Stimulated activated CD4-positive, alpha-beta T cell treated with anti-CD3 and anti-CD28 coated beads, Interleukin-1b, Interleukin-23, amount 100 ng/mL, for 1 hour (primary cell): ENCODE measurements around the gene COL2A1.

Experiments
- DNase-seq, 2 donors: peaks; one replicate each; pipeline ENCODE4 v3.0.0-alpha.2; 2020; ENCODE audit warnings: low read depth in 2 of 2

The COL2A1 gene

DNA sequence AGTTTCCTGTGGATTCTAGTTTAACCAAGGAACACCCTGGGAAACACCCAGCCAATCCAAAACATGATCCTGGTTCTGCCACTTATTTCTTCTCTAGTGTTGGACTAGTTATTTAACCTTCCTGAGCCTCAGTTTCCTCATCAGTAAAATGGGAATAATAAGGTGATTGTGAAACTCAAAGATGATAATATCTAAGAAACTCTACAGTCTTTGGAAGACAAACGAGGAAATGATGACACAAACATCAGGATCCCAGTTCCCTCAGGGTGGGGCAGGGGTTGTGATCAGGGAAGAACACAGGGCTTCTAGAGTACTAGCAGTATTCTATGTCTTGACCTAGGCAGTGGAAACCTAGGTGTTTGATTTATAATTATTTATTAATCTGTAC is 58.9 kb downstream of the COL2A1 start:
- DNase-seq: no peak

DNA sequence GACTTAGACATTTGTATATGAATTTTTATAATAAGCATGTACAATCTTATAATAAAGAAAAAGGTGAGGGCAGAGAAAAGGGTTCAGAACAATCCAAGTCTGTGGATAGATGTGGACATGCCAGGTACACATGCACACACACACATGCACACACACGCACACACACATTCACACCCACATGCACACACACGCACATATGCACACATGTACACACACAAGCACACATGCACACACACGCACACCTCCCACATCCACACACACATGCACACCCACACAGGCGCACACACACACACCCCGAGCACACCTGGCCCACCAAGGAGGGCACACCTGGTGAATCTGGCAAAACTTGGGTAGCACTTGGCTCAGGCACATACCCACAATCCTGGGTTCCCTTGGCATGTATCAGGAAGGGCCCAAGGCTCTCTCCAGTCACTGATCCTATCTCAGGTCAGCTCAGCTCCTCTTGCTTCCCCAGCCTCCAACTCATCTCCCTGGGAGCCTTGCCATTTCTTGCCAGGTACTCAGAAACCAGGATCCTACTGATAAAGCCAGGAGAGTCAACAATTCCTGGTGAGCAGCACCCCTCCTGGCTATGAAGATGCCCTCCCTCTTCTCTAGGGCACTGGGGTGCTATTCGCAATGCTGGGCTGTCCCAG is 59.5 kb downstream of the COL2A1 start:
- DNase-seq: no peak

DNA sequence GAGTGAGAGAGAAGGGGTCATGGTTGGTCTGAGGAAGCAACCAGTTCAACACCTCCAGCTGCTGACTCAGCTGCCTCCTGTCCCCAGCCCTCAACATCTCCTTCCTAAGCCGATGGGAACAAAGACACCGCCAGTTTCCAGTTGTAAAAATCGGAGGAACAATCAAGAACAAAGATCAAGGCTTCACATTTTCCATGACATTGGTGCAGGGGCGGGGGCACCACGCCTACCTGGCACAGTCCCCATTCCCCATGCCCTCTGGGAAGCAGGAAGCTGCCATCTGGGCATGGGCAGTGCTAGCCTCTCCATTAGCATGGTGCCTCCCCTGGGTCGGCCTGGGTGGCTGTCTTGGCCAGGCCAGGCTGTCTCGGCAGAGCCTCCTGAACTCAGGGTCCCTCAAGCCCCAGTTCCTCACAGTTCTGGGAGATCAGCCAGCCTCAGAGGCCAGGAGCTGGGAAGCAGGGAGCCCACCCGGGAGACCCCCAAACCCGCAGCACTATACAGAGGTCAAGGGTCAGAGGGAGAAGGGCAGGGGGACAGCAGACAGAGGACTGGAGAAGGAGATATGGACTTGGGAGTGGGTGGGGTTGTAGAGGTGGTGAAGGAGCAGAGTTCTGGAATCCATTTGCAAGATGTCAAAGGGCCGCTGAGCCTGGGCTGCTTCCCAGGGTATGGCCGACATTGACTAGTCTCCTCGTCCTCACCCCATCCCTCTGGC is 60.5 kb downstream of the COL2A1 start:
- no peak for DNase-seq

DNA sequence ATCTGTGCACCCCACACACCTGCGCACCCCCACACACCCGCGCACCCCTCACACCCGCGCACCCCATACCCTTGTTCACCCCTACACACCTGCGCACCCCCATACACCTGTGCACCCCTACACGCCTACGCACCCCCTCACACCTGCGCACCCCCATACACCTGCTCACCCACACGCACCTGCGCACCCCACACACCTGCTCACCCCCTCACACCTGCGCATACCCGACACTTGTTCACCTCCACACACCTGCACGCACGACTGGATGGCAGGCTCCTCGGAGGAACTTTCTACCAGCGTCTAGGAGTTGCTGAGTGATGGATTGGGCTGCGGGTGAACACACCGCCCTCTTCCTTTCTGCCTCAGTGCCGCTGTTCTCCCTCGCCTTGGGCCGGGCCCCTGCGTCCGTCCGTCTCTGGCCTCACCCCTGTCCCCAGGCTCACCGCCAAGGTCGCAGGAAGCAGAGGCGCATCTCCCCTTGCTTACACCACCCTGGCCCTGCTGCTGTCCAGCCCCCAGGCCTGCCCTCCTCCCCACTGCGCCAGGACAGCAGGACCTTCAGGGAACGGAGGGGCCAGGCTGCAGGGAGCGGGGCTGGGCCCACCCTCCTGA is 61.6 kb downstream of the COL2A1 start:
- DNase-seq: no peak

DNA sequence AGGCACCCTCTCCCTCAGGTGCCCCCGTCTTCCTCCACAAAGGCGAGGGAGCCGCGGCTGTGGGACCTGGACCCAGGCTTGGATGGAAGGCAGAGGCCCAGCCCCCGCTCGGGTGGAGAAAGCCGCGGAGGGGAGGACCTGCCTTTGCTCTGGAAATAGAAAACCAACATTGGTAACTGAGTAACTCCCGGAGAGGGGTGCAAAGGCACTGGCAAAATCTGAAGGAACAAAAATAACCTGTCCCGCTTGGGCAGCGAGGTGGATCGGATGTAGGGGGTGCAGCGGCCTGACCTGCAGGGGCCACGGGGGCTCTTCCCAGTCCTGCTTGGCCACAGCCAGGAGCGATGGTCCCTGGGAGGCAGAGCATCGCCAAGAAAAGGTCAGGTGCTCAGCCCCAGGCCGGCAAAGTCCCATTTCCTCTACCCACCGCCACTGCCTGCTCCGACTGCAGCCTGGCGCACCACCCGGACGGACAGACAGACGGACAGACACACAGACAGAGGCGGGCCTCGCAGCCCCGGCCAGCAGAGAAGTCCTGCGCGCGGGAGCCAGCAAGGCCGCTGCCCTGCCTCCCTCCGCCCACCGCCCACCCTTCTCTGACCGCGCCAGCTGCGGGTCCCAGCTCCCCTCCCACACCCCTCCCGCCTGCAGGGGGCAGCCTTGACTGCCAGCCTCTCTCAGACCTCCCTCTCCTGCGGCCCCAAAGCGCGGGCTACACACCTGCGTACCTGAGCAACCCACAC is 62.2 kb downstream of the COL2A1 start:
- DNase-seq: peak; percentile 8 to 19

- DNase-seq: no peak
Measured at GRCh38 chr12:47941475-47941780, 62.8 kb downstream of the COL2A1 start.

- no peak for DNase-seq
Measured at GRCh38 chr12:47940773-47941474, 63.4 kb downstream of the COL2A1 start.

- DNase-seq: no peak
Measured at GRCh38 chr12:47939009-47939601, 65.2 kb downstream of the COL2A1 start.

- DNase-seq: no peak
Measured at GRCh38 chr12:47938594-47938993, 65.7 kb downstream of the COL2A1 start.

DNA sequence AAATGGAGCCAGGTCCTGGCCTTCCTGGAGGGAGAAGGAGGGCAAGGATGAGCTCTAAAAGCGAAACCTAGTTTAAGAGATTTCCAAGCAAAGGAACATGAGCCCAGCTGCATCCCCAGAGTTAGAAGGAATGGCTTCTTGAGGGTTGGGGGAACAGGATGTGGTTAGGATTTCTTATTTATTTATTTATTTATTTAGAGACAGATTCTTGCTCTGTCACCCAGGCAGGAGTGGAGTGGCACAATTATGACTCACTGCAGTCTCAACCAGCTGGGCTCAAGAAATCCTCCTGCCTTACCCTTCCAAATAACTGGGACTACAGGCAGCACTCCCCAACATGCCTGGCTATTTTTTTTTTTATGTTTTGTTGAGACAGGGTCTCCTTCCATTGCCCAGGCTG is 66.2 kb downstream of the COL2A1 start:
- no peak for DNase-seq

GRCh38 chr12:47935184-47935583 is 69.1 kb downstream of the COL2A1 start:
- no peak for DNase-seq

GRCh38 chr12:47931187-47931586 is 73.1 kb downstream of the COL2A1 start:
- DNase-seq: no peak

- no peak for DNase-seq
Measured at GRCh38 chr12:47930634-47931033, 73.6 kb downstream of the COL2A1 start.

- DNase-seq: no peak
Measured at GRCh38 chr12:47927346-47927745, 76.9 kb downstream of the COL2A1 start.
